PC-9 (cell line): ENCODE measurements around the gene C17orf75.

Experiments used
- CTCF ChIP-seq: fragments of 200-600 bp; sonication (generic); conservative IDR thresholded peaks from 2 replicates; pipeline ENCODE4 v1.6.1; 2017; ENCODE audit warnings: mixed run types, antibody characterized with exemption, mild to moderate bottlenecking, moderate library complexity
- EZH2 ChIP-seq: fragments of 200-600 bp; sonication (generic); IDR thresholded peaks from 2 replicates; pipeline ENCODE4 v1.8.0; 2017; ENCODE audit warnings: antibody characterized with exemption, low read depth

- TF ChIP-seq EZH2 (no peak), CTCF (no peak)
These were observed 56.0 kb downstream of the C17orf75 start for GRCh38 chr17:32285746-32286517.
